ENCODE results near the gene FAN1.

DNA sequence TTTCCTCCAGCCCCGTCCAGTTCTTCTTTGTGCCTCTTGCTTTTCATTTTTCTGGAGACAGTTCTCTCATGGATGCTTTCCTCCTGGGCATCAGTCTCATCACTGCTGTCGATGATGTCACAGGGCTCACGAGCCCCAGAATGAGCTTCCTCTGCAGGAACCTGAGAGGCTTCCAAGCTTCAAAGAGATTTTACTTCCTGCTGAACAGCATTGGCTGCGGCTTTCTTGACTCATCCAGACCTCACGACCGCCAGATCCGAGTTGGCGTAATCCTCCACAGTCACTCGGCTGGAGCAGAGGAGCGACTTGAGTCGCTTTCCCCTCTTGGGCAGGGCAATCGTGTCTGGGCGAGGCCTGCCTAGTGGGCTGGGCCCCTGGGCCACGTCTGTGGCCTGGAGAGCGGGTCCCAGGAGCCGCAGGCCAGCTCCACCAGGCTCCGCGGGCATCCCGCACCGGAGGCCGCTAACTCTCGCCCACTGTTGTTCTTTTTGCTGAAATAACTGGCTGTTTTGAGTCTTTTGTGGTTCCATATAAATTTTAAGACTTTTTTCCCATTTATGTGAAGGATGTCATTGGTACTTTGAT lies 20.8 kb upstream of the FAN1 start:
- TF ChIP-seq, protein P1, sequence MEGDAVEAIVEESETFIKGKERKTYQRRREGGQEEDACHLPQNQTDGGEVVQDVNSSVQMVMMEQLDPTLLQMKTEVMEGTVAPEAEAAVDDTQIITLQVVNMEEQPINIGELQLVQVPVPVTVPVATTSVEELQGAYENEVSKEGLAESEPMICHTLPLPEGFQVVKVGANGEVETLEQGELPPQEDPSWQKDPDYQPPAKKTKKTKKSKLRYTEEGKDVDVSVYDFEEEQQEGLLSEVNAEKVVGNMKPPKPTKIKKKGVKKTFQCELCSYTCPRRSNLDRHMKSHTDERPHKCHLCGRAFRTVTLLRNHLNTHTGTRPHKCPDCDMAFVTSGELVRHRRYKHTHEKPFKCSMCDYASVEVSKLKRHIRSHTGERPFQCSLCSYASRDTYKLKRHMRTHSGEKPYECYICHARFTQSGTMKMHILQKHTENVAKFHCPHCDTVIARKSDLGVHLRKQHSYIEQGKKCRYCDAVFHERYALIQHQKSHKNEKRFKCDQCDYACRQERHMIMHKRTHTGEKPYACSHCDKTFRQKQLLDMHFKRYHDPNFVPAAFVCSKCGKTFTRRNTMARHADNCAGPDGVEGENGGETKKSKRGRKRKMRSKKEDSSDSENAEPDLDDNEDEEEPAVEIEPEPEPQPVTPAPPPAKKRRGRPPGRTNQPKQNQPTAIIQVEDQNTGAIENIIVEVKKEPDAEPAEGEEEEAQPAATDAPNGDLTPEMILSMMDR (IDR thresholded peaks at IDR 0.05; ENCODE audit: extremely low read depth in 1 of 2, insufficient read depth in 1 of 2, low read depth in 1 of 2, low read length in 2 of 2) = no peak
- no peak for TF ChIP-seq POLR2A (IDR thresholded peaks at IDR 0.05; ENCODE audit: low read depth, low read length)
- no peak for TF ChIP-seq EZH2 (IDR thresholded peaks at IDR 0.05; ENCODE audit: borderline replicate concordance, low read depth, low read length, severe bottlenecking)
- TF ChIP-seq, protein P2, sequence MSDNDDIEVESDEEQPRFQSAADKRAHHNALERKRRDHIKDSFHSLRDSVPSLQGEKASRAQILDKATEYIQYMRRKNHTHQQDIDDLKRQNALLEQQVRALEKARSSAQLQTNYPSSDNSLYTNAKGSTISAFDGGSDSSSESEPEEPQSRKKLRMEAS (IDR thresholded peaks at IDR 0.05; ENCODE audit: insufficient read depth, insufficient read length) = no peak
- no peak for TF ChIP-seq POLR2AphosphoS5 (IDR thresholded peaks at IDR 0.05; ENCODE audit: insufficient read depth, low read depth, low read length)
- no peak for TF ChIP-seq GATA2 (IDR thresholded peaks at IDR 0.05; ENCODE audit: insufficient read depth, insufficient read length, low read depth, low read length)
